Left ventricle myocardium inferior (tissue), 1 donor: ENCODE results near the gene TECTB. TPM values are rescaled to one million over a fixed set of nuclear protein-coding genes. Genes with fewer than 3 reads are reported as not detected.

Experiments
- DNase-seq: peaks from one replicate; pipeline ENCODE4 v3.0.0-alpha.2; 2020
- H3K27ac ChIP-seq: fragments of 200-600 bp; replicated peaks from 2 replicates; pipeline ENCODE4 v1.8.0; 2021
- H3K27me3 ChIP-seq: fragments of 200-600 bp; 2 replicates; pipeline ENCODE4 v1.8.0; 2021; ENCODE audit warnings: low read depth
- H3K36me3 ChIP-seq: fragments of 200-600 bp; 2 replicates; pipeline ENCODE4 v1.8.0; 2021
- H3K4me1 ChIP-seq: fragments of 200-600 bp; 2 replicates; pipeline ENCODE4 v1.8.0; 2021
- H3K4me3 ChIP-seq: fragments of 200-600 bp; 2 replicates; pipeline ENCODE4 v1.8.0; 2021; ENCODE audit warnings: mild to moderate bottlenecking, moderate library complexity
- H3K9me3 ChIP-seq: fragments of 200-600 bp; replicated peaks from 2 replicates; pipeline ENCODE4 v1.8.0; 2021
- intact Hi-C: fragments of 100-400 bp; cut with micrococcal nuclease; formaldehyde crosslinking; loops from one replicate; pipeline ENCODE4 v1.11.0; 2022
- total RNA-seq: library from RNA; stranded (reverse); fragmentation: NEBNext Ultra II Directional; extraction: Animal tissue kit (Norgen Biotek cat#: 25700); gene quantifications from one replicate; pipeline ENCODE4 v1.2.1, GENCODE V29; 2021
- TF ChIP-seq, protein P1 (sequence below): fragments of 200-600 bp; IDR thresholded peaks from 2 replicates; pipeline ENCODE4 v1.8.0; 2021; ENCODE audit warnings: antibody characterized with exemption, mild to moderate bottlenecking, borderline replicate concordance
- donor health status: DM: no; HTN: yes; CAD: no; lungs with severe emphysema.

TECTB gene
- total RNA-seq, 1 donor from 2014 or later, result not detected

DNA sequence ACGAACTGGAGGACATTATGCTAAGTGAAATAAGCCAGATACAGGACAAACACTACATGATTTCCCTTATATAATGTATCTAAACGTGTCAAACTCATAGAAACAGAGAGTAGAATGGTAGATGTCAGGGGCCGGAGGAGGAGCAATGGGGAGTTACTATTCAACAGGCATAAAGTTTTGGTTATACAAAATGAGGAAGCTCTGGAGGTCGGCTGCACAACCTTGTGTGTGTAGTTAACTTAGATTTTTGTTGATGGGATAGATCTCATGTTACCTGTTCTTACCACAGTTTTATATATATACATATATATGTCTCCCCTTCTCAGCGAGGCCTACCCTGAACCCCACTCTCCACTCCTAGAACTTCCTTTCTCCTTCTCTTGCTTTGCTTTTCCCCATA, 22.4 kb upstream of the TECTB start:
- TF ChIP-seq, protein P1, sequence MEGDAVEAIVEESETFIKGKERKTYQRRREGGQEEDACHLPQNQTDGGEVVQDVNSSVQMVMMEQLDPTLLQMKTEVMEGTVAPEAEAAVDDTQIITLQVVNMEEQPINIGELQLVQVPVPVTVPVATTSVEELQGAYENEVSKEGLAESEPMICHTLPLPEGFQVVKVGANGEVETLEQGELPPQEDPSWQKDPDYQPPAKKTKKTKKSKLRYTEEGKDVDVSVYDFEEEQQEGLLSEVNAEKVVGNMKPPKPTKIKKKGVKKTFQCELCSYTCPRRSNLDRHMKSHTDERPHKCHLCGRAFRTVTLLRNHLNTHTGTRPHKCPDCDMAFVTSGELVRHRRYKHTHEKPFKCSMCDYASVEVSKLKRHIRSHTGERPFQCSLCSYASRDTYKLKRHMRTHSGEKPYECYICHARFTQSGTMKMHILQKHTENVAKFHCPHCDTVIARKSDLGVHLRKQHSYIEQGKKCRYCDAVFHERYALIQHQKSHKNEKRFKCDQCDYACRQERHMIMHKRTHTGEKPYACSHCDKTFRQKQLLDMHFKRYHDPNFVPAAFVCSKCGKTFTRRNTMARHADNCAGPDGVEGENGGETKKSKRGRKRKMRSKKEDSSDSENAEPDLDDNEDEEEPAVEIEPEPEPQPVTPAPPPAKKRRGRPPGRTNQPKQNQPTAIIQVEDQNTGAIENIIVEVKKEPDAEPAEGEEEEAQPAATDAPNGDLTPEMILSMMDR, result no peak
- Histone ChIP-seq H3K9me3 (no peaks in the 10 kb centered on the region), H3K4me3 (no peak overlapping the region), H3K27me3 (no peaks in the 10 kb centered on the region), H3K27ac (no peak overlapping the region), H3K4me1 (no peaks in the 10 kb centered on the region), H3K36me3 (no peaks in the 10 kb centered on the region)
- no peak for DNase-seq
- intact Hi-C loops, result no loop called here

DNA sequence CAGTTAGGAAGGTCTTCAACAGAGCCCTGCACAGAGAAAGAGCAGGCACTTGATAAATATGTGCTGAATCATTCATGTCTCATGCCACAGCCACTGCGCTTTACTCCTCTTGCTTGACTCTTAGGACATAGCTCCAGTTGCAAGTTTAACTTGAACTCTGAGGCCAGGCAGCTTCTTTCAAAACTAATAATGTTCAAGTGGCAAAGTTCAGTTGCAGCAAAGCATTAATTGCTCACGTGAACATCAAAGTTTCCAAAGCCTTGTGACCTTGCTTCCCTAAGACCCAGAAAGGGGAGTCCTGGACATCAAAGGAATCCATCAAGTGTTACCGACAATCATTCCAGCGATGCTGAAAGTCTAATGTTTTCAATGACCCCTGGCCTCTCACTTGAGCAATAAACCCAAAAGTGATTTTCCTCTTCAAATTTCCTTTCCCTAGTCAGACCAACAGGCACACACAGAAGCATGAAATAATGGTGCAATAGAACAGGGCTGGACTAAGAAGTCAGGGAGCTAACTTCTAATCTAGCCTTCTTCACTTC, 21.8 kb upstream of the TECTB start:
- H3K4me3 ChIP-seq, result no peak overlapping the region
- intact Hi-C loops, result no loop called here
- no peak for DNase-seq

DNA sequence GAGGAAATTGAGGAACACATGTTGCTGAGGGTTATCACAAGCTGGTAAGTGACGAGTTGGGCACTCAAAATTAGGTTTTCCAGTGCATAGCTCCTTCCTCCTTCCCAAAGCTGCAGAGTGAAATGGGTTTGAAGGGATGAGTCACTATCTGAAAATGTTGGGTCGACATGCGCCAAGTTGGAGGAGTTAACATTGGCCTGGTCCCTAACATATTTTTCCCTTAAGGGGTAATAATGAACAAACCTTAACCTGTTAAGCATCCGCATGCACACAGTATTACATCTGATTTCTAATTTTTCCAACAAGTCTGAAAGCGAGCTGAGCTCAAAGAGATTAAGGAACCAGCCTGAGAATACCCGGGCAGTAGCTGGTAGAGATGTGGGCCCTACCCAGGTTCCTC, 20.7 kb upstream of the TECTB start:
- TF ChIP-seq, protein P1, result no peak
- Histone ChIP-seq H3K9me3 (peaks cover 9% of the 10 kb centered on the region), H3K4me1 (no peaks in the 10 kb centered on the region), H3K27me3 (no peaks in the 10 kb centered on the region), H3K27ac (no peak overlapping the region), H3K4me3 (no peak overlapping the region), H3K36me3 (no peaks in the 10 kb centered on the region)
- DNase-seq, result no peak
- intact Hi-C loops, result no loop called here

More for the DNA sequence above, 21.8 kb upstream of the TECTB start:
- Histone ChIP-seq H3K36me3 (no peaks in the 10 kb centered on the region), H3K27ac (no peak overlapping the region), H3K4me1 (no peaks in the 10 kb centered on the region), H3K9me3 (no peaks in the 10 kb centered on the region), H3K27me3 (no peaks in the 10 kb centered on the region)
- TF ChIP-seq, protein P1, result no peak

DNA sequence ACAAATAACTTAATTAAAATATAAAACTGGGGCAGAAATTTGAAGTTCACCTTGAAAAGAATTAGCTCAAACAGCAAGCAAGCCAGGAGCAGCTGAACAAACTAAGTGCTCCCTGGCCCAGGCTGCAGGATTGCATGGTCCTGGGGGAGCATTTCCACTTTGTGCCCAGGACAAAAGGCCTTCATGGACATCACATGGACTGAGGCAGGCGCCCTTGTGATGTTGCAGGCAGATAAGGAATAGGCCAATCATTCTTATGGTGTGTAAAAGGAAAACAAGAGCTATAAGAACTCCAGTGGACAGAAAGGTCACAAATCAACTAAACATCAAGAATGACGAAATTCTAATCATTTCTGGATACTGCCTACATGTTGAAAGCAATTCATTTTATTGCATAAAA, 17.5 kb upstream of the TECTB start:
- no peak for DNase-seq
- TF ChIP-seq, protein P1, result no peak
- H3K27ac ChIP-seq, result no peak overlapping the region
- no peaks in the 10 kb centered on the region for H3K27me3 ChIP-seq
- peaks cover 10% of the 10 kb centered on the region for H3K9me3 ChIP-seq
- no peaks in the 10 kb centered on the region for H3K36me3 ChIP-seq
- no peaks in the 10 kb centered on the region for H3K4me1 ChIP-seq
- intact Hi-C loops, result no loop called here
- no peak overlapping the region for H3K4me3 ChIP-seq

DNA sequence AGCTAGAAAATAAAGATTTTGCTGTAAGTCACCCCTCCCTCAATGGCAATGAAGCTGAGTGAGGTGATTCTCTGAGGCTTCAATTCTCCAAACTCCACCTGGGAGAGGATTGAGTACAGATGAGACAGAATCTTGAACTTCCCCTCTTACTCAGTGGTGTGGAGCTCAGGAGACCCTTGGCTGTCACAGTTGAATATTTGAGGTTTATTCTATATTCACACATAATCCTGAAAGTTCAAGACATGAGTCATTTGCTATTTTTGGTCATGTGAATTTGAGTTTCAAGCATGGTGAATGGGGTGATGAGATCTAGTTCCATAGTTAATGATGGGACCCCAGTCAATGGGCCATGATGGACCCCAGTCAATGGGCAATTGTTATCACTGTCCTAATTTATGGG, 13.9 kb upstream of the TECTB start:
- no peak overlapping the region for H3K27ac ChIP-seq
- no peaks in the 10 kb centered on the region for H3K4me1 ChIP-seq
- H3K4me3 ChIP-seq, result no peak overlapping the region
- H3K27me3 ChIP-seq, result no peaks in the 10 kb centered on the region
- no peak for DNase-seq
- intact Hi-C loops, result no loop called here
- peaks cover 10% of the 10 kb centered on the region for H3K9me3 ChIP-seq
- TF ChIP-seq, protein P1, result no peak
- no peaks in the 10 kb centered on the region for H3K36me3 ChIP-seq
